ENCODE measurements around the gene SAP30BP. TPM values are rescaled to one million over a fixed set of nuclear protein-coding genes. Genes with fewer than 3 reads are reported as not detected.

Gene SAP30BP
- total and polyA plus RNA-seq, 10 of the 15 experiments (the other 5 are each of a cell fraction or from before 2014, with no cell fraction given): 57.9 to 166 (median 94.5) TPM

GRCh38 chr17:75752802-75753513, 85.8 kb downstream of the SAP30BP start:
- ATAC-seq (peak; percentile 64), FAIRE-seq (peak; percentile 44), DNase-seq (ENCODE audit: low read depth, low spot score) (no peak)
- H3K79me2 ChIP-seq (ENCODE audit: control insufficient read depth, insufficient read depth, low read length): no peaks in the 10 kb centered on the region
- H4K20me1 ChIP-seq (ENCODE audit: control insufficient read depth, insufficient read depth): no peaks in the 10 kb centered on the region; the same call in 1 of the 2 replicates
- no peaks in the 10 kb centered on the region for H3K9me3 ChIP-seq (replicated peaks; ENCODE audit: control insufficient read depth, insufficient read depth, low read length)
- H3K4me3 ChIP-seq: peak overlapping the region; percentile 49; the same call in 1 of the 2 replicates
- in situ Hi-C loops (cut with MboI): no loop called here
- peak overlapping the region; percentile 15; the same call in 1 of the 2 replicates for H3K9ac ChIP-seq (ENCODE audit: control insufficient read depth, insufficient read depth, low read length)
- H3K27ac ChIP-seq (ENCODE audit: control insufficient read depth, insufficient read depth): no peak overlapping the region
- POLR2A ChIA-PET: interaction anchor here (0.6 to 2.1 kb wide), 14 partner anchors 10 to 240 kb away, joined by 3 to 13 read pairs (median 4); partner anchors contain the start of genes GALK1, RECQL5 and SAP30BP
- no peaks in the 10 kb centered on the region for H3K27me3 ChIP-seq (replicated peaks in 1 of 2; ENCODE audit: control insufficient read depth in 2 of 2, insufficient read depth in 2 of 2, low read length in 1 of 2)
- peak overlapping the region; percentile 73 for H3K4me2 ChIP-seq (ENCODE audit: control insufficient read depth, insufficient read depth)
- TF ChIP-seq CTCF (IDR thresholded peaks at IDR 0.05 in 2 of 3, conservative IDR thresholded peaks at IDR 0.05 in 1 of 3; ENCODE audit: control insufficient read depth in 2 of 3, extremely low read depth in 1 of 3, insufficient read depth in 1 of 3, low read depth in 3 of 3, low read length in 3 of 3) (peak; percentile 20 to 44 (median 22); a peak in 4 of 6 replicates), ATF3 (IDR thresholded peaks at IDR 0.05; ENCODE audit: borderline replicate concordance, extremely low read depth, low read depth, low read length) (no peak), SMC3 (IDR thresholded peaks at IDR 0.05; ENCODE audit: borderline replicate concordance, low read length) (0 out of 2 replicates have a peak, but pooled peaks have one; percentile 11), LARP7 (IDR thresholded peaks at IDR 0.05) (no peak), FOXM1 (IDR thresholded peaks at IDR 0.05; ENCODE audit: low read depth, low read length) (no peak)
- no peaks in the 10 kb centered on the region for H3K36me3 ChIP-seq (ENCODE audit: control insufficient read depth in 2 of 2, insufficient read depth in 2 of 2, low read length in 1 of 2)
- H2AFZ ChIP-seq (ENCODE audit: control insufficient read depth, low read depth, low read length): peak overlapping the region; percentile 87
- intact Hi-C loops (cut with micrococcal nuclease; ENCODE audit: unreplicated experiment): loop anchor here (5.0 kb wide), 1 partner anchor 326 kb away; no protein-coding TSS in a partner anchor
- CTCF ChIA-PET: interaction anchor here (0.6 to 10.6 kb wide), 54 partner anchors 8 to 1420 kb away, joined by 3 to 164 read pairs (median 5); partner anchors contain the start of genes GALK1, ITGB4, SMIM5 and TRIM47
- H3K4me1 ChIP-seq (ENCODE audit: control insufficient read depth, insufficient read depth, low read length): peaks cover 10% of the 10 kb centered on the region
- SMC1A ChIA-PET (ENCODE audit: uncharacterized antibody, unreplicated experiment): interaction anchor here (0.6 to 1.8 kb wide), 23 partner anchors 9 to 161 kb away, joined by 3 to 10 read pairs (median 4); partner anchors contain the start of genes GALK1, SMIM5, TRIM65 and UNC13D
- no TSS peak for BruUV-seq (replicated peaks)
- RAD21 ChIA-PET (ENCODE audit: unreplicated experiment): interaction anchor here (0.6 to 2.5 kb wide), 33 partner anchors 8 to 664 kb away, joined by 3 to 32 read pairs (median 4); partner anchors contain the start of genes GALK1, SMIM5, TRIM47 and TRIM65
- WGBS (ENCODE audit: insufficient coverage, insufficient replicate concordance, low lambda C conversion rate, missing lambda C conversion rate): 45% methylated on average over 19 of the region's 19 CpGs
